Glutamatergic neuron (in vitro differentiated cells): ENCODE results near the gene ALAD. TPM values are rescaled to one million over a fixed set of nuclear protein-coding genes. Genes with fewer than 3 reads are reported as not detected.

Source experiments
- DNase-seq: peaks from one replicate; pipeline ENCODE4 v3.0.0; 2022
- H3K27ac Mint-ChIP-seq: one replicate; pipeline ENCODE4 v1.8.0; 2020; ENCODE audit warnings: mild to moderate bottlenecking, mixed read lengths, inconsistent platforms; ENCODE audit not compliant: unreplicated experiment
- H3K27me3 Mint-ChIP-seq: one replicate; pipeline ENCODE4 v1.8.0; 2020; ENCODE audit warnings: mild to moderate bottlenecking, moderate library complexity, mixed read lengths, inconsistent platforms; ENCODE audit not compliant: unreplicated experiment
- H3K36me3 Mint-ChIP-seq: one replicate; pipeline ENCODE4 v1.8.0; 2020; ENCODE audit warnings: mild to moderate bottlenecking, mixed read lengths, inconsistent platforms; ENCODE audit not compliant: unreplicated experiment
- H3K4me1 Mint-ChIP-seq: one replicate; pipeline ENCODE4 v1.8.0; 2020; ENCODE audit warnings: mild to moderate bottlenecking, low read depth, mixed read lengths, inconsistent platforms; ENCODE audit not compliant: unreplicated experiment
- H3K4me3 Mint-ChIP-seq: one replicate; pipeline ENCODE4 v1.8.0; 2020; ENCODE audit warnings: mild to moderate bottlenecking, mixed read lengths, inconsistent platforms; ENCODE audit not compliant: unreplicated experiment
- H3K9me3 Mint-ChIP-seq: one replicate; pipeline ENCODE4 v1.8.0; 2020; ENCODE audit warnings: mild to moderate bottlenecking, moderate library complexity, mixed read lengths, inconsistent platforms; ENCODE audit not compliant: unreplicated experiment
- total RNA-seq: library from RNA; stranded (reverse); fragmentation: NEBNext Ultra II Directional; extraction: Animal tissue kit (Norgen Biotek cat#: 25700); gene quantifications from one replicate; pipeline ENCODE4 v1.2.1, GENCODE V29; 2021; ENCODE audit not compliant: unreplicated experiment
- TF ChIP-seq, protein P1 (sequence below): fragments of 200-600 bp; sonication (generic); IDR thresholded peaks from one replicate; pipeline ENCODE4 v1.5.0; 2021; ENCODE audit not compliant: partially characterized antibody, unreplicated experiment

ALAD gene
- total RNA-seq, 1 donor from 2014 or later, result 39.0 TPM

DNA sequence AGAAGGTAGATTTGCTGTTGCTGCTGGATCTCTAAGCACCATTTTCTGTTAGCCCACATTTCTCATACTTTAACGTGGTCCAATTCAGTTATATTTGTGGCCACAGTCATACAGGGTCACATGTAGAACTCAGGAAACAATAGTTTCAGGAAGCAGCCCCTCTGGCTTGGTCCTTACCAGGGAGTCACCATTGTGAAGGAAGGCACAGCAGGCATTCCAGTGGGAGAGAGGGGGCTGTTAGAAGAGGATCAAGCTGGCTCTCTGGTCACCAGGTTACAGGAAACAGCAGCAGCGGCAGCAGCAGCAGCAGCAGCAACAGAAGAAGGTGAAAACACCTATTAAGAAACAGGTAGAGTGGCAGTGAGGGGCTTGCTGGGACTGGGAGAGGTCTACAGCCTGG, 24.0 kb upstream of the ALAD start:
- no peaks in the 10 kb centered on the region for H3K4me1 Mint-ChIP-seq
- H3K27ac Mint-ChIP-seq, result no peak overlapping the region
- TF ChIP-seq, protein P1, sequence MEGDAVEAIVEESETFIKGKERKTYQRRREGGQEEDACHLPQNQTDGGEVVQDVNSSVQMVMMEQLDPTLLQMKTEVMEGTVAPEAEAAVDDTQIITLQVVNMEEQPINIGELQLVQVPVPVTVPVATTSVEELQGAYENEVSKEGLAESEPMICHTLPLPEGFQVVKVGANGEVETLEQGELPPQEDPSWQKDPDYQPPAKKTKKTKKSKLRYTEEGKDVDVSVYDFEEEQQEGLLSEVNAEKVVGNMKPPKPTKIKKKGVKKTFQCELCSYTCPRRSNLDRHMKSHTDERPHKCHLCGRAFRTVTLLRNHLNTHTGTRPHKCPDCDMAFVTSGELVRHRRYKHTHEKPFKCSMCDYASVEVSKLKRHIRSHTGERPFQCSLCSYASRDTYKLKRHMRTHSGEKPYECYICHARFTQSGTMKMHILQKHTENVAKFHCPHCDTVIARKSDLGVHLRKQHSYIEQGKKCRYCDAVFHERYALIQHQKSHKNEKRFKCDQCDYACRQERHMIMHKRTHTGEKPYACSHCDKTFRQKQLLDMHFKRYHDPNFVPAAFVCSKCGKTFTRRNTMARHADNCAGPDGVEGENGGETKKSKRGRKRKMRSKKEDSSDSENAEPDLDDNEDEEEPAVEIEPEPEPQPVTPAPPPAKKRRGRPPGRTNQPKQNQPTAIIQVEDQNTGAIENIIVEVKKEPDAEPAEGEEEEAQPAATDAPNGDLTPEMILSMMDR, result no peak
- H3K4me3 Mint-ChIP-seq, result no peak overlapping the region
- H3K27me3 Mint-ChIP-seq, result no peaks in the 10 kb centered on the region
- H3K36me3 Mint-ChIP-seq, result peaks cover 5% of the 10 kb centered on the region
- no peak for DNase-seq
- H3K9me3 Mint-ChIP-seq, result peaks cover 1% of the 10 kb centered on the region

DNA sequence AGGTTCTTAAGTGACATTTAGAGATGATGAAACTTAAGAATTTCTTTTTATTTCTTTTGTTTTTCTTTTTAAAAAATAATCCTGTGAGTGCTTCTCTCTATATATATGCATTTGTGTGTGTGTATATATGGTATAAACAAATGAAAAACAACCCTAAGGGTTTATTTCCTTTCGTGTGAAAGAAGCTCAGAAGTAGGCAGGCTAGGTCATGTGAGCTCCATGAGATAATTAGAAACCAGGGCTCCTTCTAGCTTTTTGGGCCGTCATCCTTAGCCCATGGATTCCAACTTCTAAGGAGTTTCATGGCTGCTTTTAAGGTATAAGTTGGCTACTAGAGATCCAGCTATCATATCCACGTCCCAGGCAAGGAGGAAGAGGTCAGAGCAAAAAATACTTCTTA, 20.6 kb upstream of the ALAD start:
- no peak overlapping the region for H3K27ac Mint-ChIP-seq
- no peak for DNase-seq
- no peaks in the 10 kb centered on the region for H3K4me1 Mint-ChIP-seq
- peaks cover 3% of the 10 kb centered on the region for H3K36me3 Mint-ChIP-seq
- TF ChIP-seq, protein P1, result no peak
- no peaks in the 10 kb centered on the region for H3K27me3 Mint-ChIP-seq
- peaks cover 1% of the 10 kb centered on the region for H3K9me3 Mint-ChIP-seq
- H3K4me3 Mint-ChIP-seq, result no peak overlapping the region

GRCh38 chr9:113417370-113417769, 16.3 kb upstream of the ALAD start:
- no peak for DNase-seq
- no peaks in the 10 kb centered on the region for H3K36me3 Mint-ChIP-seq
- H3K27me3 Mint-ChIP-seq, result no peaks in the 10 kb centered on the region
- H3K9me3 Mint-ChIP-seq, result no peaks in the 10 kb centered on the region
- H3K4me1 Mint-ChIP-seq, result no peaks in the 10 kb centered on the region
- no peak overlapping the region for H3K27ac Mint-ChIP-seq
- no peak overlapping the region for H3K4me3 Mint-ChIP-seq
- TF ChIP-seq, protein P1, result no peak

GRCh38 chr9:113416149-113416721, 15.2 kb upstream of the ALAD start:
- H3K4me1 Mint-ChIP-seq, result no peaks in the 10 kb centered on the region
- no peaks in the 10 kb centered on the region for H3K9me3 Mint-ChIP-seq
- H3K27me3 Mint-ChIP-seq, result no peaks in the 10 kb centered on the region
- TF ChIP-seq, protein P1, result no peak
- H3K36me3 Mint-ChIP-seq, result no peaks in the 10 kb centered on the region
- H3K4me3 Mint-ChIP-seq, result no peak overlapping the region
- no peak overlapping the region for H3K27ac Mint-ChIP-seq
- DNase-seq, result no peak

DNA sequence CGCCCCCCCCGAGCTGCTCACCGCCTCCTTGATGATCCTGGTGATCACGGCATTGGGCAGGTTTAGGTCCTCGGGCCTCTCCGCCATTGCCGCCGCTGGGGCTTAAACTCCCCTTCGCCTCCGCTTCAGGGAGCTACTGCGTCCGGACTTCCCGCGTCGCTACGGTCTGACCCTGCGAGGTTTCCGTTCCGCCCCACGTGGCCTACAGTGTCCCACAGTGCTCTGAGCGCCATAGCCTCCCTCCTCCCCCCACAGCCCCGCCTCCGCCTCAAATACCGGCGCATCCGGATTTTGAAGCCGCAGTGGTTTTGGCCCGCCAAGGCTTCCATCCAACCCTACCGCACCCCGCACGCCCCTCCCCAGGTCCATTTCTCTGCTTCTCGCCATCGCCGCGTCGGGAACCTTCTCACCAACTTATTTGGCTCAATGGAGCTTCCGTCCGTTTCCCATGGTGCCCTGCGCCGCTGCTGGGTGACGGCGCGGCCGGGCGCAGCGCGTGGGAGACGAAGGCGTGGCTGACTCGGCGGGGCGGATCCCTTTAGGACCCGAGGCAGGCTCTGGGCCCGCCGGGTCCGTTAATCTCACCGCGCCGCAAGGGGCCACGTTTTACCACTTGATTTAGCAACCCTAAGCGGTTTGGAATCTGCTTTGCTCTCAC, 9.3 kb upstream of the ALAD start, which contains the start of the genes C9orf43 and POLE3:
C9orf43 (plus strand) TSS at position 541 of the 658 bp plus-strand sequence. CDS start 2,747 bp downstream, outside the sequence.
POLE3 (minus strand) TSS at position 469 of the 658 bp plus-strand sequence; CDS start at position 87, 382 bp downstream.
- H3K4me3 Mint-ChIP-seq, result peak within 1 kb of the TSS; percentile 98
- H3K27ac Mint-ChIP-seq, result peak within 1 kb of the TSS; percentile 92
- H3K9me3 Mint-ChIP-seq, result peaks cover 8% of the 10 kb centered on the region
- TF ChIP-seq, protein P1, result no peak
- H3K27me3 Mint-ChIP-seq, result peaks cover 3% of the 10 kb centered on the region
- H3K36me3 Mint-ChIP-seq, result no peaks in the 10 kb centered on the region
- peak; percentile 95 for DNase-seq
- peaks cover 2% of the 10 kb centered on the region for H3K4me1 Mint-ChIP-seq
